Stimulated activated naive CD4-positive, alpha-beta T cell treated with Interleukin-2 at 50 U/mL for 16 hours (primary cell): ENCODE data around the gene PPP1R9A.

Experiments used
- DNase-seq: peaks from one replicate; lab custom pipeline; 2025; lab: John Stamatoyannopoulos, UW

The PPP1R9A gene

GRCh38 chr7:95204618-95205017, 297.2 kb downstream of the PPP1R9A start:
- DNase-seq = no peak

- no peak for DNase-seq
Observed at GRCh38 chr7:95205665-95206225, 298.4 kb downstream of the PPP1R9A start.

- DNase-seq = no peak
Observed at GRCh38 chr7:95209276-95209675, 301.9 kb downstream of the PPP1R9A start.

GRCh38 chr7:95209788-95210187, 302.4 kb downstream of the PPP1R9A start:
- no peak for DNase-seq

- DNase-seq = no peak
Observed at GRCh38 chr7:95213148-95213547, 305.8 kb downstream of the PPP1R9A start.

GRCh38 chr7:95213809-95214492, 306.6 kb downstream of the PPP1R9A start:
- no peak for DNase-seq

GRCh38 chr7:95219721-95220120, 312.3 kb downstream of the PPP1R9A start:
- no peak for DNase-seq

- DNase-seq = no peak
Observed at GRCh38 chr7:95220328-95220727, 312.9 kb downstream of the PPP1R9A start.

- DNase-seq = no peak
Observed at GRCh38 chr7:95225301-95225700, 317.9 kb downstream of the PPP1R9A start.

- no peak for DNase-seq
Observed at GRCh38 chr7:95229301-95229700, 321.9 kb downstream of the PPP1R9A start.

- no peak for DNase-seq
Observed at GRCh38 chr7:95238252-95238943, 331.0 kb downstream of the PPP1R9A start.

GRCh38 chr7:95240921-95241320, 333.5 kb downstream of the PPP1R9A start:
- no peak for DNase-seq

- DNase-seq = no peak
Observed at GRCh38 chr7:95242266-95242665, 334.9 kb downstream of the PPP1R9A start.

GRCh38 chr7:95244616-95245015, 337.2 kb downstream of the PPP1R9A start:
- DNase-seq = no peak

GRCh38 chr7:95245828-95246500, 338.6 kb downstream of the PPP1R9A start:
- no peak for DNase-seq

- DNase-seq = no peak
Observed at GRCh38 chr7:95246831-95247370, 339.5 kb downstream of the PPP1R9A start.

GRCh38 chr7:95250571-95250970, 343.2 kb downstream of the PPP1R9A start:
- DNase-seq = no peak

GRCh38 chr7:95251966-95252365, 344.6 kb downstream of the PPP1R9A start:
- no peak for DNase-seq

GRCh38 chr7:95253986-95254385, 346.6 kb downstream of the PPP1R9A start:
- no peak for DNase-seq

GRCh38 chr7:95255691-95256090, 348.3 kb downstream of the PPP1R9A start:
- no peak for DNase-seq

GRCh38 chr7:95261895-95262415, 354.6 kb downstream of the PPP1R9A start:
- no peak for DNase-seq

GRCh38 chr7:95262875-95263274, 355.5 kb downstream of the PPP1R9A start:
- DNase-seq = no peak
